Mucosa of gallbladder (tissue), 1 donor: ENCODE data around the gene ARHGAP27. TPM values are rescaled to one million over a fixed set of nuclear protein-coding genes. Genes with fewer than 3 reads are reported as not detected.

Source experiments
- DNase-seq: peaks from one replicate; pipeline ENCODE4 v3.0.0-alpha.2; 2020; ENCODE audit warnings: low spot score
- total RNA-seq: library from RNA; stranded (reverse); gene quantifications from one replicate; pipeline ENCODE4 v1.2.1, GENCODE V29; 2021
- donor health status: DM: no; HTN: no; CAD: no.

Gene ARHGAP27
- total RNA-seq, 1 donor from 2014 or later = 98.1 TPM

GRCh38 chr17:45408611-45409421 lies 23.9 kb downstream of the ARHGAP27 start:
- no peak for DNase-seq

GRCh38 chr17:45406107-45406506 lies 26.6 kb downstream of the ARHGAP27 start:
- DNase-seq = no peak

GRCh38 chr17:45405250-45406086 lies 27.2 kb downstream of the ARHGAP27 start:
- DNase-seq = no peak

GRCh38 chr17:45404870-45405249 lies 27.8 kb downstream of the ARHGAP27 start:
- DNase-seq = no peak

- no peak for DNase-seq
These were observed 28.7 kb downstream of the ARHGAP27 start for GRCh38 chr17:45403906-45404490.

GRCh38 chr17:45402916-45403315 lies 29.8 kb downstream of the ARHGAP27 start:
- DNase-seq = no peak

- no peak for DNase-seq
These were observed 33.9 kb downstream of the ARHGAP27 start for GRCh38 chr17:45398800-45399199.

GRCh38 chr17:45397796-45398195 lies 34.9 kb downstream of the ARHGAP27 start:
- no peak for DNase-seq

- DNase-seq = no peak
These were observed 36.0 kb downstream of the ARHGAP27 start for GRCh38 chr17:45396496-45397205.

- no peak for DNase-seq
These were observed 36.9 kb downstream of the ARHGAP27 start for GRCh38 chr17:45395569-45396415.

GRCh38 chr17:45394913-45395568 lies 37.6 kb downstream of the ARHGAP27 start:
- DNase-seq = peak; percentile 62

GRCh38 chr17:45394564-45394912 lies 38.1 kb downstream of the ARHGAP27 start:
- no peak for DNase-seq

GRCh38 chr17:45394091-45394490 lies 38.6 kb downstream of the ARHGAP27 start:
- DNase-seq = no peak

GRCh38 chr17:45393411-45393810 lies 39.3 kb downstream of the ARHGAP27 start:
- DNase-seq = no peak

GRCh38 chr17:45391918-45392317 lies 40.8 kb downstream of the ARHGAP27 start:
- DNase-seq = no peak

- no peak for DNase-seq
These were observed 41.4 kb downstream of the ARHGAP27 start for GRCh38 chr17:45391291-45391690.

GRCh38 chr17:45389354-45389753 lies 43.3 kb downstream of the ARHGAP27 start:
- DNase-seq = no peak

- DNase-seq = no peak
These were observed 43.9 kb downstream of the ARHGAP27 start for GRCh38 chr17:45388604-45389325.

GRCh38 chr17:45387739-45388138 lies 44.9 kb downstream of the ARHGAP27 start:
- DNase-seq = no peak

- no peak for DNase-seq
These were observed 46.5 kb downstream of the ARHGAP27 start for GRCh38 chr17:45386178-45386577.
